HPDE6-E6E7 (cell line): ENCODE measurements around the gene BRWD1.
"Not testable (repeated sequence)": the region's sequence is repeated elsewhere in the genome, so short reads cannot be mapped to it uniquely, and the experiment has no call there.

Experiments used
- DNase-seq: peaks from one replicate; pipeline ENCODE4 v3.0.0; 2011; ENCODE audit warnings: missing footprints; ENCODE audit errors: extremely low spot score

BRWD1 gene

DNA sequence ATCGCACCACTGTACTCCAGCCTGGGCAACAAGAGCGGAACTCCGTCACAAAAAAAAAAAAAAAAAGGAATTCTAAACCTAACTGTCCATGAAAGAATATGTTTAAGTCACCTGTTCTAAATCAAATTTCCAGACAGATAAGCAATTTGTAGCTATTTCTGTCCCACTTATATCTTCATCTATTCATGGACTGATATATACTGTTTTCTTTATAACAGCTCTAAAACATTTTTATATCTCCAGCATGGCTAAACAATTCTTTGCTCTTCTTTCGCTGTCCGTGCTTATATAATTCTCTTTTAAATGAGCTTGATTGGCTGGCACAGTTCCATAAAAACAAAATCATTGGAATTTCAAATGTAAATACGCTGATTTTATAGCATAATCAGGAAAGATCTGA, 30.5 kb downstream of the BRWD1 start:
- no peak for DNase-seq

DNA sequence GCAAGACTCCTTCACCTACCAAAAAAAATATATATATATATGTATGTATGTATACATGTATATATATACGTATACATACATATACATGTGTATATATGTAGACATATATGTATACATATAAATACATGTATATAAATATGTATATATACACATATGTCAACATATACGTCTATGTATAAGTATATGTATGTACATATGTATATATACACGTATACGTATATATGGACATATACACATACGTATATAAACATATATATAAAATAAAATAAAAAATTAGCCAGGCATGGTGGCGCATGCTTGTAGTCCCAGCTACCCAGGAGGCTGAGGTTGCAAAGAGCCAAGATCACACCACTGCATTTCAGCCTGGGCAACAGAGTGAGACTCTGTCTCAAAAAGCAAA, 31.6 kb downstream of the BRWD1 start:
- no peak for DNase-seq

DNA sequence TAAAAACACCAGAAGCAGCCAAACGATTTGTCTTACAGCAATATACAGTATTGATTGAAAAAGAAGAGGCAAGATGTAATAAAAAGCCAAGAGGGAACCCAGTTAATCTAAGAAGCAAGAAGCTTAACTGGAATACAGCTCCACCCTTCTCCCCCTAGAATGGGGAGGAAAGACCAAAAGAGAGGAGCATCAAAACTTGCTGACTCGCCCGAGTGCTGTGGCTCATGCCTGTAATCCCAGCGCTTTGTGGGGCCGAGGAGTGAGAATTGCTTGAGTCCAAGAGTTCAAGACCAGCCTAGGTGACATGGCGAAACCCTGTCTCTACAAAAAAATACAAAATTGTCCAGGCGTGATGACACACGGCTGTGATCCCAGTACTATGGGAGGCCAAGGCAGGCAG, 32.2 kb downstream of the BRWD1 start:
- no peak for DNase-seq

DNA sequence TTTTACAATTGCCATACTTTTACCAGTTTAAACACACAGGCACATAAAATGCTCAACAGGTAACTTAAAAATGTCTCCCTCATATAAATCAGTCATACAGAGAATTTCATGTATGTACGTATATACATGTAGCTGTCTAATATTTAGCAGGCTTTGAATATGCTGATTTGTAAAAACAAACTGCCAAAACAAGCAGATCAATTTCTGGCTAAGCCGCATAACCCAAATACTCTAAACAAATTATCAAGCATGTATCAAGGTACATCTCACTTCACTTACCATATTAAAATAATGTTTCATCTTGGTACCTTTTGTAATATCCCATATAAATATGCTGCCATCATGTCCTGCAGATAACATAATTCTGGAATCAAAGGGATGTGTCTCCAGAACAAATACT, 43.8 kb downstream of the BRWD1 start:
- no peak for DNase-seq

DNA sequence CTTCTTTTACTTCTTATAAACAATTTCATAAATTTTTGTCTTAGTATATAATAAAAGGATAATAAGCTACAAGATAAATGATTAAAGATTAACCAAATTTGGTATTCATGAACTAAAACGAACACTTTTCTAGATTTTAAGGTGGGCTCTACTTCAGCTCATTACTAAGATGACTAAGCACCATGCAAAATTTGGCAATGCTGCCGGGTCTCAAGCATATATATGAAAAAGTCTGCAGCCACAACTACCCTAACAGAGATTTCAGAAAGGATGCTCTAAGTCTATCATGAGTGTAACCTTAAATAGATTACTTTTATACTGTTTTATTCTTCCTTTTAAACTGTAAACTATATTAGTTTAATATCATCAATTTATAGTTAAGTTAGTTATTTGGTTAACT, 47.8 kb downstream of the BRWD1 start:
- DNase-seq, result no peak

- DNase-seq, result peak; percentile 1
Measured at GRCh38 chr21:39263372-39263771, 50.1 kb downstream of the BRWD1 start.

GRCh38 chr21:39258207-39258606, 55.2 kb downstream of the BRWD1 start:
- DNase-seq, result no peak

- no peak for DNase-seq
Measured at GRCh38 chr21:39251326-39251725, 62.1 kb downstream of the BRWD1 start.

DNA sequence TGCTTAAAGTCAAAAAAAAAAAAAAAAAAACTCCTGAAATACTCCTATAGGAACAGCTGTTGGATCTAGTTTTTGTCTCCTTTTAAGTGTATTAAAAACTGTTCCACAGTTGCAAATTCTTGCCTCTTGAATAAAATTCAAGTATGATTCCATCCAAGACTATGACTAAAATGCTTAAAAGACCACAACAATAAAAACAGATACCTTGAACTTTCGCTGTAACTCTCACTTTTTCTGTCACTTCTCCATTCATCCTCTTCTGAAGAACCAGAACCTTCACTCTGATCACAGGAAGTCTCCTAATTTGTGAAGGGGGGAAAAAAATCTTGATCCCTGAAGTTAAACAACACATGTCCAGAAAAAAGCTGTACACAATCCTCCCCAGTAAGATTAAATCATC, 75.2 kb downstream of the BRWD1 start:
- DNase-seq, result no peak

DNA sequence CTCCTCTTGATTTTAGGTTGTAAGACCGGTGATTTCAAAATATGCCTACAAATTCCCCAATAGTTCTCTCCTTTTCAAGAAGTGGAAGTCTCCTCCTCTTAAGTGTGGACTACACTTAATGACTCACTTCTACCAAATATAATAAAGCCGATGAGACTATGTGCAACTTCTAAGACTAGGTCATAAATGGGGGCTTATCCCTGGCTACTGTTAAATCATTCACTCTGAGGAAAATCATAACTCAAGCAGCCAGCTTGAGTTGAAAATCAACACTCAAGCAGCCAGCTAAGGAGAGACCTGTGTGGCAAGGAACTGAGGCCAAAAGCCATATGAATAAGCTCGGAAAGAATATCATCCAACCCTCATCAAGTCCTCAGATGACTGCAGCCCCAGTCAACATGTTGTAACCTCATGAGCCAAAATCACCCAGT, 80.6 kb downstream of the BRWD1 start:
- DNase-seq, result no peak

DNA sequence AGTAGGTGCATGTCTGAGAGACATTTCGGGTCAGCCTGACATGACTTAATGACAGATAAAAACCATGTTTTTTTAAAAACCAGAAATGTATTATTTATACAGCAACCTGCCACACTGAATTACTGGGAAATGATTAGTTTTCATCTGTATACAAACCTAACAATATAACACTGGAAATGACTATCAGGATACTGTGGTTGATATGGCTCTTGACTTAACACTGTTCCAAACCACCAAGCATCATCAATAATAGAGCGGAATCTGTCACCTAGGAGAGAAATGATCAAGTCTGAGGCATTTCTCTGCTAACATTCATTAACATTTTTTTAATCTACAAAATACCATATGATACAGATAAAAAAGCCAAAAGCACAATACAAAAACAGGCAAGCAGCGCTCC, 88.5 kb downstream of the BRWD1 start:
- no peak for DNase-seq

DNA sequence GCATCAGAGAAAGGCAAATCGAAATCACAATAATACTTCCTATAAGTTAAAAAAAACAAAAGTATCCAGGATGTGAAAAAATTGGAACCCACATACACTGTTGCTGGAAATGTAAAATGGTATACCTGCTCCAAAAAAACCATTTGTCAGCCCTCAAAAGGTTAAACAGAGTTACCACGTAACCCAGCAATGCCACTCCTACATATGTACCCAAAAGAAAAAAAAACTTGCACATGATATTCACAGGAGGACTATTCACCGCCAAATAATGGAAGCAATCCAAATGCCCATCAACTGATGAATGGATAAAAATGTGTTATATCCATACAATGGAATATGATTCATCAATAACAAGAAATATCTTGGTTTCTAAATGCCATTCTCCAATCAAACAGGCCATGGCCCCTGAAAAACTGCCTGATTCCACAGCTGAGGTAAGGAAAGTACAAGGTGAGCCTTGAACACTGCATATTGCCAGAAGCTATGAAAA, 91.4 kb downstream of the BRWD1 start:
- DNase-seq, result no peak

GRCh38 chr21:39221282-39221996, 92.0 kb downstream of the BRWD1 start:
- no peak for DNase-seq

- not testable (repeated sequence) for DNase-seq
Measured at GRCh38 chr21:39220875-39221274, 92.6 kb downstream of the BRWD1 start.

- no peak for DNase-seq
Measured at GRCh38 chr21:39220150-39220549, 93.3 kb downstream of the BRWD1 start.

DNA sequence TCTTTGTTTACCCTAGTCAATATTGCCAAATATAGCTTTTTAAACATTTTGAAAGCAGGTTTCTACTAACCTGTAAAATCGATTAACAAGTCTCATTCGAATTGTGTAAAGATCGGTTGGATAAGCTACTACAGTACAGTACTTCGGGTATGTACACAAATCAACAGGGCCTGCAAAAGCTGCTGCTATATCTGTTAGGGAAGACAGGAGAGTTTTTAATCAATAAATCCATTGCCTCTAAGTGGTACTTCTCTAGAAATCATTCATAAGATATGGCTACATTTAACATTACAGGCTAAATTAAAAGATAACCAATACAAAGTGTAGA, 95.4 kb downstream of the BRWD1 start:
- DNase-seq, result no peak

GRCh38 chr21:39217356-39218081, 95.9 kb downstream of the BRWD1 start:
- DNase-seq, result no peak

GRCh38 chr21:39216290-39216689, 97.1 kb downstream of the BRWD1 start:
- DNase-seq, result no peak

- no peak for DNase-seq
Measured at GRCh38 chr21:39215078-39215477, 98.4 kb downstream of the BRWD1 start.

DNA sequence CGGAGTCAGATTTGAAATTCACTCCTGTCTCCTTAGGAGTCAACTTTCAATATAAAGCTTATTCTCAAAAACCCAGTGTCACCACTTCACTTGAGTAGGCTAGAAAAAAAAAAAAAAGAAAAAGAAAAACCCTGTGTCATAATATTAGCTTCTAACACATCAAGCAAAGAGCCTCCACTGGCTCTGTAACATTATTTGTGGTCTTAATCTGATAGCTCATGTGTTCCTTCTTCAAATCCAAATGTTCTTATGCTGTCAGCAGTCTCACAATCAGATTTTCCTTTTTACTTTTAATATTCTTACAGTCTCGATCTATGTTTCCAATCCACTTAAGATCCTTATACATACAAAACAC, 104.1 kb downstream of the BRWD1 start:
- DNase-seq, result no peak

- no peak for DNase-seq
Measured at GRCh38 chr21:39208624-39209333, 104.7 kb downstream of the BRWD1 start.

- no peak for DNase-seq
Measured at GRCh38 chr21:39204134-39204533, 109.3 kb downstream of the BRWD1 start.

DNA sequence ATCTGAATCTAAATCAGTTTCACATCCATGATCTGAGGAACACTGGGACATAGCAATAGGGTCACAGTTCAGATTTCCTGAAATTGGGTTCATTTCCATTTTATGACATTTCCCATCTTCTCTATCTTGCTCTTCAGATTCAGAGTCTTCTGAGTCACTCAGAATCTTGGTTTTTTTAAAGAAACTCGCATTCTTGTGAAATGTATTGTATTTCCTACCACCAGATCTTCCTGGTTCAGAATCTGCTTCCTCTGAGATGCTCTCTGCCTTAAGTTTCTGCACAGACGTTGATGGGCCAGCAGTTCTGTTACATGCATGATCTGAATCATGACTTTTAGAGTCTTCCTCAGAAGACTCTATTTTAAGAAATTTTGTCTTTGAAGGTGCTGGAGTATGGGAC, 114.6 kb downstream of the BRWD1 start:
- no peak for DNase-seq
